Stimulated activated CD8-positive, alpha-beta memory T cell treated with anti-CD3 and anti-CD28 coated beads, Interleukin-2, amount 100 ng/mL, for 48 hours (primary cell): ENCODE results near the gene OR10T2.
"Not testable (repeated sequence)": the region's sequence is repeated elsewhere in the genome, so short reads cannot be mapped to it uniquely, and the experiment has no call there.

Experiments used
- DNase-seq, 2 donors: peaks; one replicate each; pipeline ENCODE4 v3.0.0-alpha.2; 2020; ENCODE audit warnings: low read depth in 2 of 2

The OR10T2 gene

GRCh38 chr1:158355773-158356285, 43.4 kb downstream of the OR10T2 start:
- no peak for DNase-seq

DNA sequence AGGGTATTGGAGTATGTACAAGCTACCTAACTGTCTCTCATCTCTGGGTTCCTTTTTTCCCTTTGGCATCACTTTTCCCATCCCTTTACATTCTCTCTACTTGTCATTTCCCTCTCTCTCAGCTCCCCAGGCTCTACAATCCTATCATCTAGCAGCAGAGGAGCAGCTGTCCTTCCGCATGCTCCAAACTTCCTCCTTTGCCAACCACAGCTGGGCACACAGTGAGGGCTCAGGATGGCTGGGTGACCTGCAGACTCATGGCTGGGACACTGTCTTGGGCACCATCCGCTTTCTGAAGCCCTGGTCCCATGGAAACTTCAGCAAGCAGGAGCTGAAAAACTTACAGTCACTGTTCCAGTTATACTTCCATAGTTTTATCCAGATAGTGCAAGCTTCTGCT, 45.0 kb downstream of the OR10T2 start:
- DNase-seq, result no peak

- DNase-seq, result no peak
Measured at GRCh38 chr1:158353303-158354075, 45.8 kb downstream of the OR10T2 start, which contains the start of gene CD1E. CD1E (plus strand) TSS chr1:158353894; CDS start chr1:158353989, 95 bp downstream.

DNA sequence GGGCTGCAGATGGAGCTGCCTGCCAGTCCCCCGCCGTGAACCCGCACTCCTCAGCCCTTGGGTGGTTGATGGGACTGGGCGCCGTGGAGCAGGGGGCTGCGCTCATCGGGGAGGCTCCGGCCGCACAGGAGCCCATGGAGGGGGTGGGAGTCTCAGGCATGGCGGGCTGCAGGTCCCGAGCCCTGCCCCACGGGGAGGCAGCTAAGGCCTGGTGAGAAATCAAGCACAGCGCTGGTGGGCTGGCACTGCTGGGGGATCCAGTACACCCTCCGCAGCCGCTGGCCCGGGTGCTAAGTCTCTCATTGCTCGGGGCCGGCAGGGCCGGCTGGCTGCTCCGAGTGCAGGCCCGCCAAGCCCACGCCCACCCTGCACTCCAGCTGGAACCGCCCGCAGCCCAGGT, 50.3 kb downstream of the OR10T2 start:
- not testable (repeated sequence) for DNase-seq
